Panc1 (cell line): Measurements from ENCODE around the gene CLRN1. TPM values are rescaled to one million over a fixed set of nuclear protein-coding genes. Genes with fewer than 3 reads are reported as not detected.

Source experiments
- ATAC-seq: fragments of 200-7000 bp; cut with Tn5 transposase; 2 replicates; pipeline ENCODE4 v1.9.1; 2020; ENCODE audit warnings: mild to moderate bottlenecking, moderate library complexity
- BruUV-seq: library from RNA; stranded (reverse); fragments of 400-500 nt; replicated peaks from 2 replicates; lab custom pipeline; 2021; lab: Mats Ljungman, UMichigan
- CTCF ChIA-PET: fragments of 300-600 bp; sonication (Branson Sonifier 250); formaldehyde crosslinking; loops from one replicate; lab custom pipeline; 2022; ENCODE audit warnings: antibody characterized with exemption; lab: Charles Lee
- POLR2A ChIA-PET: fragments of 300-600 bp; sonication (Branson Sonifier 250); formaldehyde crosslinking; loops from one replicate; lab custom pipeline; 2022; ENCODE audit warnings: antibody characterized with exemption; lab: Charles Lee
- DNase-seq: peaks from one replicate; pipeline ENCODE4 v3.0.0-alpha.2; 2010; ENCODE audit warnings: low read depth, low spot score
- H3K27ac ChIP-seq: 2 replicates; pipeline ENCODE4 v1.5.1; 2011; ENCODE audit warnings: mild to moderate bottlenecking, low read length, inconsistent platforms
- H3K27me3 ChIP-seq: fragments of 200-500 bp; sonication (Bioruptor generic); 2 replicates; pipeline ENCODE4 v1.6.0; 2014; ENCODE audit warnings: low read length, inconsistent platforms; ENCODE audit not compliant: control insufficient read depth, insufficient read depth
- H3K36me3 ChIP-seq: fragments of 200-500 bp; sonication (Bioruptor generic); 2 replicates; pipeline ENCODE4 v1.5.1; 2014; ENCODE audit warnings: inconsistent platforms, mild to moderate bottlenecking, low read length, moderate library complexity; ENCODE audit not compliant: control insufficient read depth, insufficient read depth
- H3K4me1 ChIP-seq: 2 replicates; pipeline ENCODE4 v1.5.1; 2011; ENCODE audit warnings: inconsistent platforms, mild to moderate bottlenecking, low read length, moderate library complexity; ENCODE audit not compliant: control insufficient read depth, insufficient read depth
- H3K4me3 ChIP-seq, 2 experiments: 2 replicates each; pipeline ENCODE4 v1.5.1; 2011 to 2012; ENCODE audit warnings: low read depth in 2 of 2, low read length in 2 of 2, mild to moderate bottlenecking in 2 of 2, inconsistent platforms in 1 of 2, moderate library complexity in 1 of 2
- H3K9me3 ChIP-seq: fragments of 200-500 bp; sonication (Bioruptor generic); 2 replicates; pipeline ENCODE4 v1.5.1; 2014; ENCODE audit warnings: low read depth, mild to moderate bottlenecking, inconsistent platforms, low read length, moderate library complexity; ENCODE audit not compliant: control insufficient read depth, insufficient read depth
- CTCF ChIP-seq: fragments of 450-650 bp; IDR thresholded peaks from 2 replicates; pipeline ENCODE4 v1.5.1; 2017; ENCODE audit warnings: mild to moderate bottlenecking
- POLR2AphosphoS5 ChIP-seq: IDR thresholded peaks from 2 replicates; pipeline ENCODE4 v1.6.1; 2012; ENCODE audit warnings: mild to moderate bottlenecking, low read depth, low read length, moderate library complexity
- SIN3A ChIP-seq: IDR thresholded peaks from 2 replicates; pipeline ENCODE4 v1.6.1; 2012; ENCODE audit warnings: low read depth, mild to moderate bottlenecking, low read length, moderate library complexity, borderline replicate concordance; ENCODE audit not compliant: insufficient read depth
- TCF7L2 ChIP-seq: IDR thresholded peaks from 2 replicates; pipeline ENCODE4 v1.6.1; 2011; ENCODE audit warnings: mild to moderate bottlenecking, low read depth, low read length, inconsistent platforms
- in situ Hi-C: cut with HindIII; loops from 2 replicates; pipeline ENCODE4 v1.10.0; 2016; ENCODE audit warnings: low sequenced_read_pairs, low pct_unique_long_range_greater_than_20kb
- intact Hi-C: fragments of 100-400 bp; cut with micrococcal nuclease; formaldehyde crosslinking; loops from one replicate; pipeline ENCODE4 v1.10.0; 2022; ENCODE audit not compliant: unreplicated experiment
- total RNA-seq: library from RNA; stranded (reverse); gene quantifications from one replicate; pipeline ENCODE4 v1.2.1, GENCODE V29; 2021; ENCODE audit not compliant: unreplicated experiment
- TF ChIP-seq, protein P1 (sequence below), 2 experiments: IDR thresholded peaks; 2 replicates each; pipeline ENCODE4 v1.6.1; 2011 to 2012; ENCODE audit warnings: low read depth in 2 of 2, control low read depth in 1 of 2, low read length in 1 of 2, mild to moderate bottlenecking in 1 of 2, moderate library complexity in 1 of 2; ENCODE audit not compliant: insufficient read depth in 1 of 2

Gene CLRN1
- total RNA-seq, 1 experiment from 2014 or later: not detected

- intact Hi-C loops (no loop called here), in situ Hi-C loops (no loop called here)
- Histone ChIP-seq H3K27ac (no peak overlapping the region), H3K27me3 (peaks cover 25% of the 10 kb centered on the region), H3K9me3 (no peaks in the 10 kb centered on the region), H3K36me3 (no peaks in the 10 kb centered on the region), H3K4me3 (no peak overlapping the region), H3K4me1 (no peaks in the 10 kb centered on the region)
- TF ChIP-seq POLR2AphosphoS5: no peak
- TF ChIP-seq, protein P1, sequence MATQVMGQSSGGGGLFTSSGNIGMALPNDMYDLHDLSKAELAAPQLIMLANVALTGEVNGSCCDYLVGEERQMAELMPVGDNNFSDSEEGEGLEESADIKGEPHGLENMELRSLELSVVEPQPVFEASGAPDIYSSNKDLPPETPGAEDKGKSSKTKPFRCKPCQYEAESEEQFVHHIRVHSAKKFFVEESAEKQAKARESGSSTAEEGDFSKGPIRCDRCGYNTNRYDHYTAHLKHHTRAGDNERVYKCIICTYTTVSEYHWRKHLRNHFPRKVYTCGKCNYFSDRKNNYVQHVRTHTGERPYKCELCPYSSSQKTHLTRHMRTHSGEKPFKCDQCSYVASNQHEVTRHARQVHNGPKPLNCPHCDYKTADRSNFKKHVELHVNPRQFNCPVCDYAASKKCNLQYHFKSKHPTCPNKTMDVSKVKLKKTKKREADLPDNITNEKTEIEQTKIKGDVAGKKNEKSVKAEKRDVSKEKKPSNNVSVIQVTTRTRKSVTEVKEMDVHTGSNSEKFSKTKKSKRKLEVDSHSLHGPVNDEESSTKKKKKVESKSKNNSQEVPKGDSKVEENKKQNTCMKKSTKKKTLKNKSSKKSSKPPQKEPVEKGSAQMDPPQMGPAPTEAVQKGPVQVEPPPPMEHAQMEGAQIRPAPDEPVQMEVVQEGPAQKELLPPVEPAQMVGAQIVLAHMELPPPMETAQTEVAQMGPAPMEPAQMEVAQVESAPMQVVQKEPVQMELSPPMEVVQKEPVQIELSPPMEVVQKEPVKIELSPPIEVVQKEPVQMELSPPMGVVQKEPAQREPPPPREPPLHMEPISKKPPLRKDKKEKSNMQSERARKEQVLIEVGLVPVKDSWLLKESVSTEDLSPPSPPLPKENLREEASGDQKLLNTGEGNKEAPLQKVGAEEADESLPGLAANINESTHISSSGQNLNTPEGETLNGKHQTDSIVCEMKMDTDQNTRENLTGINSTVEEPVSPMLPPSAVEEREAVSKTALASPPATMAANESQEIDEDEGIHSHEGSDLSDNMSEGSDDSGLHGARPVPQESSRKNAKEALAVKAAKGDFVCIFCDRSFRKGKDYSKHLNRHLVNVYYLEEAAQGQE (IDR thresholded peaks at IDR 0.05; ENCODE audit: insufficient read depth in 1 of 2, low read depth in 2 of 2, low read length in 1 of 2): no peak
- no peak for TF ChIP-seq TCF7L2
- TF ChIP-seq CTCF: no peak
- TF ChIP-seq SIN3A: no peak
- BruUV-seq: no TSS peak
- ATAC-seq (no peak), DNase-seq (no peak)
- CTCF ChIA-PET: no interaction called here
- POLR2A ChIA-PET: no interaction called here
These were observed 87.0 kb downstream of the CLRN1 start for GRCh38 chr3:150885535-150885934.

DNA sequence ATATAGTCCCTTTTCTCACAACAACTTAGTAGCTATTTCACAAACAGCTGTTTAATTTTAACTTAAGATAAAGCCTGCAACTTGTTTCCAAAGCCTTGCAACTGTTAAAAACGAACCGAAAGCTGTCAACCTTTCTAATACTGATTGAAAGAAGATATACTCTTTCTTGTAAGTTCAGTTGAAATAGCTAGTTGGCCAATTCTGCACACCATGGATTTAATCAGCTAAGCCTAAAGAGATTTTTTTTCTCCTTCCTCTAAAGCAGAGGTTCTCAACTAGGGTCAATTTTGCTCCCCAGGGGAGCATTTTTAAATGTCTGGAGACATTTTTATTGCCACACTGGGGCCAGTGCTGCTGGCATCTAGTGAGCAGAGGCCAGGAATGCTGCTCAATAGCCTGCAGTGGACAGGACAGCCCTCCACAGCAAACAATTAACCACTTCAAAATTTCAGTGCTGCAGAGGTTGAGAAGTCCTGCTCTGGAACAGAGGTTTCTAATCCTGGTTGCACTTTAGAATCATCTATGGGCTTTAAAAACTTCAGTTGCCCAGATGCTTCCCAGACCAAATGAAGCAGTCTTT is 93.4 kb downstream of the CLRN1 start:
- in situ Hi-C loops (no loop called here), intact Hi-C loops (no loop called here)
- Histone ChIP-seq H3K27ac (no peak overlapping the region), H3K36me3 (no peaks in the 10 kb centered on the region), H3K27me3 (peaks cover 39% of the 10 kb centered on the region), H3K4me1 (no peaks in the 10 kb centered on the region), H3K4me3 (no peak overlapping the region), H3K9me3 (no peaks in the 10 kb centered on the region)
- POLR2A ChIA-PET: no interaction called here
- no peak for TF ChIP-seq CTCF
- TF ChIP-seq TCF7L2: no peak
- no peak for TF ChIP-seq POLR2AphosphoS5
- TF ChIP-seq, protein P1 (IDR thresholded peaks at IDR 0.05; ENCODE audit: insufficient read depth in 1 of 2, low read depth in 2 of 2, low read length in 1 of 2): no peak
- TF ChIP-seq SIN3A: no peak
- DNase-seq: no peak
- ATAC-seq: no peak
- CTCF ChIA-PET: no interaction called here
- BruUV-seq: no TSS peak
